GM10266 (cell line): ENCODE measurements around the gene THAP11.
A peak's percentile ranks its signal among the peaks of the same experiment; 100 is the strongest.

Experiments used
- DNase-seq: peaks from one replicate; pipeline ENCODE4 v3.0.0; 2012; ENCODE audit errors: extremely low spot score
- CTCF ChIP-seq: IDR thresholded peaks from 2 replicates; pipeline ENCODE4 v1.5.1; 2012; ENCODE audit warnings: mild to moderate bottlenecking, low read depth; ENCODE audit not compliant: control insufficient read depth, insufficient read depth; ENCODE audit errors: missing control alignments

The THAP11 gene

GRCh38 chr16:67841816-67842508, at the start of gene THAP11:
Gene THAP11 (plus strand): TSS chr16:67842320. CDS start chr16:67842555, 235 bp downstream.
- TF ChIP-seq CTCF = peak; percentile 95
- DNase-seq = peak; percentile 95

- no peak for TF ChIP-seq CTCF
- no peak for DNase-seq
Measured at GRCh38 chr16:67796099-67796718, 45.9 kb upstream of the THAP11 start.

GRCh38 chr16:67800338-67800926, 41.7 kb upstream of the THAP11 start:
- no peak for DNase-seq
- no peak for TF ChIP-seq CTCF

GRCh38 chr16:67801241-67801640, 40.9 kb upstream of the THAP11 start:
- TF ChIP-seq CTCF = no peak
- no peak for DNase-seq

GRCh38 chr16:67801883-67802282, 40.2 kb upstream of the THAP11 start:
- DNase-seq = no peak
- TF ChIP-seq CTCF = no peak

GRCh38 chr16:67803894-67804293, 38.2 kb upstream of the THAP11 start:
- TF ChIP-seq CTCF = no peak
- no peak for DNase-seq
